Measurements from ENCODE around the gene ACTA1. TPM values are rescaled to one million over a fixed set of nuclear protein-coding genes. Genes with fewer than 3 reads are reported as not detected.

ACTA1 gene
- total RNA-seq, 4 donors from 2014 or later, result 0.21 to 10.8 (median 1.7) TPM

DNA sequence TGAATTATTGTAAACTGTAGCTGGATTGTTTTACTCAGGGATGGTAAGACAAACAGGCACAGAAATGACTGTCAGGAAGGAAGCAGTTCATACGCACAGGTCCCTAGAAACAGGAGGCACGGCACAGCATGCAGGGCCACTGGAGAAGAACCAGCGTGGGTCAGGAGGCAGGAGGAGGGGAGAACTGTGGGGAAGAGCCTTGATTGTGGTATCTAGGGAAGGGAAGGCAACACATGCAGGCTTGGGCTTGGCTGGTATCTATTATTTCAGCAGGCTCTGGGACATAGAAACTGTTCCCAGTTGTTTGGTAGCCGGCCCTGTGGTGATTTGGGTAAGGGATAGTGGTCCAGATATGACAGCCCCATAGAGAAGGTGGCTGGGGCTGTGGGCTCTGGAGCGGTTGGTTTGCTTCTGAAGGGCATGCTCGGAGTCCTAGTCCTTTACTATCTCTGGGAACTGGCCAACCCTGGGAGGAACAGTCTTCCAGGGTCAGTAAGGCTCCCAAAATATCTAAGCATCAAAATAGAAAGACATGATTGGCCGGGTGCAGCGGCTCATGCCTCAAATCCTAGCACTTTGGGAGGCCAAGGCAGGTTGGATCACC, 47.9 kb downstream of the ACTA1 start:
- TF ChIP-seq, protein P1, sequence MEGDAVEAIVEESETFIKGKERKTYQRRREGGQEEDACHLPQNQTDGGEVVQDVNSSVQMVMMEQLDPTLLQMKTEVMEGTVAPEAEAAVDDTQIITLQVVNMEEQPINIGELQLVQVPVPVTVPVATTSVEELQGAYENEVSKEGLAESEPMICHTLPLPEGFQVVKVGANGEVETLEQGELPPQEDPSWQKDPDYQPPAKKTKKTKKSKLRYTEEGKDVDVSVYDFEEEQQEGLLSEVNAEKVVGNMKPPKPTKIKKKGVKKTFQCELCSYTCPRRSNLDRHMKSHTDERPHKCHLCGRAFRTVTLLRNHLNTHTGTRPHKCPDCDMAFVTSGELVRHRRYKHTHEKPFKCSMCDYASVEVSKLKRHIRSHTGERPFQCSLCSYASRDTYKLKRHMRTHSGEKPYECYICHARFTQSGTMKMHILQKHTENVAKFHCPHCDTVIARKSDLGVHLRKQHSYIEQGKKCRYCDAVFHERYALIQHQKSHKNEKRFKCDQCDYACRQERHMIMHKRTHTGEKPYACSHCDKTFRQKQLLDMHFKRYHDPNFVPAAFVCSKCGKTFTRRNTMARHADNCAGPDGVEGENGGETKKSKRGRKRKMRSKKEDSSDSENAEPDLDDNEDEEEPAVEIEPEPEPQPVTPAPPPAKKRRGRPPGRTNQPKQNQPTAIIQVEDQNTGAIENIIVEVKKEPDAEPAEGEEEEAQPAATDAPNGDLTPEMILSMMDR (IDR thresholded peaks at IDR 0.05), result no peak
- TF ChIP-seq POLR2A (IDR thresholded peaks at IDR 0.05), result no peak
- WGBS, 2 donors, result 73 to 76% methylated on average over 8 of the region's 8 CpGs
- no peak overlapping the region for H3K4me3 ChIP-seq (ENCODE audit: low read depth, poor library complexity, severe bottlenecking)
- intact Hi-C loops (cut with DNase I; ENCODE audit: low total_unique reads), result no loop called here
- DNase-seq (ENCODE audit: low spot score in 2 of 2), result no peak

DNA sequence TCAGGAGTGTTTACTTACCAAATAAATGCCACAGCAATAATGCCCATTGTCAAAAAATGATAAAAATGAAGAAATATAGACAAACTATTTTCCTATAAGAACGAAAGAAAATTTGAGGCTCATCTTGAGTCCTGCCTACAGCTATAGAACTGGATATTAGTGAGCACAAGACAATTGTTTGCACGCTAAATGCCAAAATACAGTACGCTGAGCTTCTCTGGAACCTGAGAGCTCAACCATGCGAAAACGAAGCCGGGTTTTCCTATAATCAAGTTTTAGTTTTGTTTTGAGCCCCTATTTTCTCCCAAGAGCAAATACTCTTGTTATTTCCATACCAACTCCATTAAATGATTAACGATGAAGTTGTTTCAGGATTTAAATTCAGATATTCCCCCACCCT, 49.1 kb downstream of the ACTA1 start:
- WGBS, 2 donors, result 91 to 95% methylated on average over 7 of the region's 7 CpGs
- TF ChIP-seq POLR2A (IDR thresholded peaks at IDR 0.05), result no peak
- TF ChIP-seq, protein P1 (IDR thresholded peaks at IDR 0.05), result no peak
- intact Hi-C loops (cut with DNase I; ENCODE audit: low total_unique reads), result no loop called here
- H3K4me3 ChIP-seq (ENCODE audit: low read depth, poor library complexity, severe bottlenecking), result no peak overlapping the region
- DNase-seq (ENCODE audit: low spot score in 2 of 2), result no peak

DNA sequence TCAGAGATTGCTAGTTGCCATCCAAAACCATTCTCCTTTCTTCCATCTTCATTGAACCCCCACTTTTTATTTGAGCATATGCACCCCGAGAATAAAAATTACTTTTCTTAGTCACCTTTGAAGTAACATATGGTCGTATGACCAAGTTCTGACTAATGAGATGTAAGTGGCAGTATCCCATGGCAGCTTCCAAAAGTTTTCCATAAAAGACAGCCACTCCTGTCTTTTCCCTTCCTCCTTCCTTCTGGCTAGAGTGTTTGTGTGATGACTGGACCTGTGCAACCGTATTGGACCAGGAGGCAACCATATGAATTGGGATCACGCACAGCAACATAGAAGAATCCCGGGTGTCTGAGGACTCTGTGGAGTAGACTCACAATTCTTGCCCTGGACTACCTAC, 49.9 kb downstream of the ACTA1 start:
- H3K4me3 ChIP-seq (ENCODE audit: low read depth, poor library complexity, severe bottlenecking), result no peak overlapping the region
- TF ChIP-seq, protein P1 (IDR thresholded peaks at IDR 0.05), result no peak
- no peak for TF ChIP-seq POLR2A (IDR thresholded peaks at IDR 0.05)
- WGBS, 2 donors, result 88% methylated on average over 5 of the region's 5 CpGs
- intact Hi-C loops (cut with DNase I; ENCODE audit: low total_unique reads), result no loop called here
- no peak for DNase-seq (ENCODE audit: low spot score in 2 of 2)

DNA sequence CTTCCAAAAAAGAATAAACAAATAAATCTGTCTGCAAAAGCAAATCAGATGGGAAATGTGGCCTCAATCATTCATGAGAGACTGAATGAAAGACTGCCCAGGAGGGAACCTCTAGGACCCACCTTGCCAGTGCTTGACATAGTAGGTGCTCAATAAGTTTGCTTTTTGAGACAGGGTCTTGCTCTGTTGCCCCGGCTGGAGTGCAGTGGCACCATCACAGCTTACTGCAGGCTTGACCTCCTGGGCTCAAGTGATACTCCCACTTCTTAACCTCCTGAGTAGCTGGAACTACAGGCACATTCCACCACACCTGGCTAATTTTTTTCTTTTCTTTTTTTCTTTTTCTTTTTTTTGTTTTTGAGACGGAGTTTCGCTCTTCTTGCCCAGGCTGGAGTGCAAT, 50.7 kb downstream of the ACTA1 start:
- no peak for DNase-seq (ENCODE audit: low spot score in 2 of 2)
- intact Hi-C loops (cut with DNase I; ENCODE audit: low total_unique reads), result no loop called here
- no peak overlapping the region for H3K4me3 ChIP-seq (ENCODE audit: low read depth, poor library complexity, severe bottlenecking)
- 83 to 91% methylated on average over 3 of the region's 3 CpGs for WGBS, 2 donors
- TF ChIP-seq, protein P1 (IDR thresholded peaks at IDR 0.05), result no peak
- TF ChIP-seq POLR2A (IDR thresholded peaks at IDR 0.05), result no peak

Other genes starting within 250 kb of the ACTA1 start
- 10 to 100 TPM; 65.5 to 84.7 (median 74.0) TPM for gene RAB4A, start 163.0 kb downstream of the ACTA1 start, total RNA-seq
- 10 to 100 TPM; 20.0 to 32.4 (median 26.8) TPM for gene CCSAP, start 91.0 kb downstream of the ACTA1 start, total RNA-seq
- gene NUP133, start 74.2 kb upstream of the ACTA1 start, total RNA-seq, result 10 to 100 TPM; 21.9 to 31.6 (median 26.9) TPM
- gene ABCB10, start 124.6 kb upstream of the ACTA1 start, total RNA-seq, result 10 to 100 TPM; 11.4 to 13.2 (median 12.2) TPM
- gene TAF5L, start 192.0 kb upstream of the ACTA1 start, total RNA-seq, result 10 to 100 TPM in 2 of 4 donors, 1 to 10 TPM in 2; 7.5 to 15.7 (median 9.4) TPM
- 1 to 10 TPM; 5.7 to 7.7 (median 6.3) TPM for gene URB2, start 192.2 kb upstream of the ACTA1 start, total RNA-seq